Cardiac atrium fibroblast (primary cell): ENCODE results near the gene MYBPC1. TPM values are rescaled to one million over a fixed set of nuclear protein-coding genes. Genes with fewer than 3 reads are reported as not detected.

Experiments used
- total RNA-seq: library from RNA; depleted of rRNA; stranded (reverse); fragments of >200 nt; gene quantifications from 2 replicates; pipeline ENCODE4 v1.2.3, GENCODE V29; 2015

Gene MYBPC1, protein sequence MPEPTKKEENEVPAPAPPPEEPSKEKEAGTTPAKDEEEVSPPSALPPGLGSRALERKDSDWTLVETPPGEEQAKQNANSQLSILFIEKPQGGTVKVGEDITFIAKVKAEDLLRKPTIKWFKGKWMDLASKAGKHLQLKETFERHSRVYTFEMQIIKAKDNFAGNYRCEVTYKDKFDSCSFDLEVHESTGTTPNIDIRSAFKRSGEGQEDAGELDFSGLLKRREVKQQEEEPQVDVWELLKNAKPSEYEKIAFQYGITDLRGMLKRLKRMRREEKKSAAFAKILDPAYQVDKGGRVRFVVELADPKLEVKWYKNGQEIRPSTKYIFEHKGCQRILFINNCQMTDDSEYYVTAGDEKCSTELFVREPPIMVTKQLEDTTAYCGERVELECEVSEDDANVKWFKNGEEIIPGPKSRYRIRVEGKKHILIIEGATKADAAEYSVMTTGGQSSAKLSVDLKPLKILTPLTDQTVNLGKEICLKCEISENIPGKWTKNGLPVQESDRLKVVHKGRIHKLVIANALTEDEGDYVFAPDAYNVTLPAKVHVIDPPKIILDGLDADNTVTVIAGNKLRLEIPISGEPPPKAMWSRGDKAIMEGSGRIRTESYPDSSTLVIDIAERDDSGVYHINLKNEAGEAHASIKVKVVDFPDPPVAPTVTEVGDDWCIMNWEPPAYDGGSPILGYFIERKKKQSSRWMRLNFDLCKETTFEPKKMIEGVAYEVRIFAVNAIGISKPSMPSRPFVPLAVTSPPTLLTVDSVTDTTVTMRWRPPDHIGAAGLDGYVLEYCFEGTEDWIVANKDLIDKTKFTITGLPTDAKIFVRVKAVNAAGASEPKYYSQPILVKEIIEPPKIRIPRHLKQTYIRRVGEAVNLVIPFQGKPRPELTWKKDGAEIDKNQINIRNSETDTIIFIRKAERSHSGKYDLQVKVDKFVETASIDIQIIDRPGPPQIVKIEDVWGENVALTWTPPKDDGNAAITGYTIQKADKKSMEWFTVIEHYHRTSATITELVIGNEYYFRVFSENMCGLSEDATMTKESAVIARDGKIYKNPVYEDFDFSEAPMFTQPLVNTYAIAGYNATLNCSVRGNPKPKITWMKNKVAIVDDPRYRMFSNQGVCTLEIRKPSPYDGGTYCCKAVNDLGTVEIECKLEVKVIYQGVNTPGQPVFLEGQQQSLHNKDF
- total RNA-seq: not detected in 2 replicates

DNA sequence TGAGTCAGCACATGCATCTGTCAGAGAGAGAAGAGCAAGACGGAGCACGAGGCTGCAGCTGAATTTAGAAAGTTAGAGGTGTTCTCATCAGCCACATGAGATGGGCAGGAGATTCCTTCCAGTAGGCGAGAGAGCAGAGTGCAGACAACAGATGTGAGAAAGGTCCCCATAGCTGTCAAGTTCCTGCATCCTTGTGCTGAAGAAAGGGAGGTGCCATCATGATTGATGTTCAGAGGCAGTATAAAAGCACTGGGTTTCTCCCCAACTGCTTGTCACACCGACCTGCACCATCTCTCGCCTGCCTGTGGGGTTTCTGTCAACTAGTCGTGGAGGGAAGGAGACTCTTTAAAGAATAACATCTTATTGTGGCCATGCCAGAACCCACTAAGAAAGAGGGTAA lies at the start of gene MYBPC1:
TSS of gene MYBPC1 (plus strand) at position 272 of the 400 bp plus-strand sequence. CDS start at position 372, 100 bp downstream.

DNA sequence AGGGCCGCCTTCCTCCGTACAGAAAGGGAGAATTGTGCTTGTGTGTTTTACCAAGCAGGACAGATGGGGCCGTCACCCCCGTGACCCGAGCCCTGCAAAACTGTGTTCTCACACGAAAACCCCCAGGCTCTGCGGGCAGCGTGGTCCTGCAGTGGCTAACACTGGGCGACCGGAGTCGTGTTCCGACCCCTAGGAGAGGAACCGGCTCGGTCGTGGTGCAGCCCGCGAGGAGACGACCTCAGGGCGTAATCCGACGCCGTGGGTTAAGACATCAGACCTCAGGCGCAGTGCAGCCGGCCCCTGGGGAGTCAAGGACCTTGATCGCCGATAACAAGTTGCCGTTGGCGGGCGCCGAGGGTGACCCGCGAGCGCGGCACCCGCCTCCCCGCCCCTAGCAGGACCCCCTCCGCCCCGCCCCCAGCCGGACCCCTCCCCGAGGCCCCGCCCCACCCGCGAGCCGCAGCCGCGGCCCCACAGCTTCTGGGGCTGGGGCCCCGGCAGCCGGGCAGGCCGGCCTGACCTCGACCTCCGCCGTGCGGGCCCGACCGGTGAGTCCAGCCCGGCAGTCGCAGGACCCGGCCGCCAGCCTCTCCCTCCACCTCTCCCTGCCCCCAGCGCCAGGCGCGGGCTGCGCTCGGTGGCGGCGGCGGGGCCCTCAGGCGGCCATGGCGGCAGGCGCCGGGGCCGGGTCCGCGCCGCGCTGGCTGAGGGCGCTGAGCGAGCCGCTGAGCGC lies 102.6 kb downstream of the MYBPC1 start, which contains the start of gene CHPT1:
TSS of gene CHPT1 (plus strand) at position 444 of the 733 bp plus-strand sequence. CDS start at position 666, 222 bp downstream.

Other genes with a start within 250 kb of the MYBPC1 start
- 69.9 and 79.1 TPM in 2 replicates for gene ARL1, start 187.2 kb upstream of the MYBPC1 start, total RNA-seq
- gene SPIC, start 119.6 kb upstream of the MYBPC1 start, total RNA-seq: not detected in 2 replicates
- gene CHPT1, start 102.7 kb downstream of the MYBPC1 start, total RNA-seq: 13.5 and 24.6 TPM in 2 replicates
- gene SYCP3, start 144.5 kb downstream of the MYBPC1 start, total RNA-seq: not detected in 2 replicates
- 8.8 and 9.9 TPM in 2 replicates for gene GNPTAB, start 236.0 kb downstream of the MYBPC1 start, total RNA-seq